ENCODE data around the gene AKAP8L.
A peak's percentile ranks its signal among the peaks of the same experiment; 100 is the strongest.
"Not testable (repeated sequence)": the region's sequence is repeated elsewhere in the genome, so short reads cannot be mapped to it uniquely, and the experiment has no call there.

AKAP8L gene

GRCh38 chr19:15412832-15413231 is 6.0 kb downstream of the AKAP8L start:
- no peak for DNase-seq

GRCh38 chr19:15411351-15411750 is 7.4 kb downstream of the AKAP8L start:
- DNase-seq = not testable (repeated sequence)

DNA sequence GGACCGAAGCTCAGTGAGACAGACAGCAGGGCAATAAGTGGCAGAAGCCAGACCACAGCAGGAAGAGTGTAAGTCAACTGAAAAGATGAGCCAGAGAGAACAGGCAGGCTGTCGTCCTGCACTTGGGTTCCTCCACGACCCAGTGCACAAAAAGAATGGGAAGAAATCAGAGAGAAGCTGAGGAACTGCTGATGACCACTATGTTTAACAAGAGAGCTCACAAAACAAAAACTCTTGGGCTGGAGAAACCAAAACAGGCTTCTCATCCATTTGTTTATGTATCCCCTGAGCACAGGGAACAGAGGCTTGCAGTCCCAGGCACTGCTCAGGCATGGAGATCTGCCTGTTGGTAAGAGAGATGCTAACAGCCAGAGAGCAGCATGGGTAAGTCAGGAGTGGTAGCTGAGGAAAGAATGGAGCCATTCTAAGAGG is 14.0 kb downstream of the AKAP8L start:
- DNase-seq = peak; percentile 43

GRCh38 chr19:15404097-15404779 is 14.6 kb downstream of the AKAP8L start:
- DNase-seq = peak; percentile 24

GRCh38 chr19:15403151-15403531 is 15.6 kb downstream of the AKAP8L start:
- DNase-seq = no peak

GRCh38 chr19:15402411-15403150 is 16.2 kb downstream of the AKAP8L start:
- DNase-seq = no peak

GRCh38 chr19:15401397-15401710 is 17.4 kb downstream of the AKAP8L start:
- DNase-seq = no peak

DNA sequence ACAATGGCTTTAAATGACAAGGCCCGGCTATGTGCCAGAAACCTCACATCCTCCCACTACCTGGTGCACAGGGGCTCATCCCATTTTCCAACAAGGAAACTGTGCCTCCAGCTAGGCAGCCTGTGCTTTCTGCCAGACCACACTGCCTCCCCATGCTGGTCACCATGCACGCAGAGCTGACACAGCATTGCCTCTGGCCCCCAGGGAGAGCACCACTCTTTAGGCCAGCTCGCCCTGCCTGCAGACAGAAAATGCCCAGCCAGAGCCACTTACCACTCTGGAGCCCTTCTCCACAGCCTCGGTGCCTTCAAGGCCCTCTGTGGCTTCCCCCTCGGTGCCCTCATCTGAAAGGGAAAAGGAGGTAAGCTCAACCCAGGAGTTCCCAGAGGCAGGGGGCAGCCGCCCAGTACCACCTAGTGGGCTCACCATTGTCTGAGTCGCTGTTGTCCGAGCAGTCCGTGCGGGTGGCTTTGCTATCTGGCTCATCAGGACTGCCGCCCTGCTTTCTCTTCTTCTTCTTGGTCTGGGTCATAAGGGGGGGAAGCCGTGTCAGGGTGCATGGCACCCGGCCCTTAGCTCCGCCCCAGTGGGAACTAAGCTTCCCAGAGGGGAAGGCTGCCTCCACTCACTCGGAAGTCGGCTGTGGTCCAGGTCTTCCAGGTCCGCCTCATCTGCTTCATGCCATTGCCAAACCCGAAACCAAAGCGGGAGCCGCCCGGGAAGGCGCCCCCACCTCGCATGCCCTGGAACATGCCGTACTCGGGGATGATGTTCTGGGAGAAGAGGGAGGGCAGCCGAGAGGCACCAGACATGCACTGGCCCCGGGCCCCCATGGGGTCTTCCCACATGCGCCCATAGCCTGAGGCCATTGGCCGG is 18.0 kb downstream of the AKAP8L start:
- DNase-seq = no peak

- DNase-seq = no peak
These were observed 19.2 kb downstream of the AKAP8L start for GRCh38 chr19:15399635-15400034.

GRCh38 chr19:15399234-15399515 is 19.6 kb downstream of the AKAP8L start:
- no peak for DNase-seq

DNA sequence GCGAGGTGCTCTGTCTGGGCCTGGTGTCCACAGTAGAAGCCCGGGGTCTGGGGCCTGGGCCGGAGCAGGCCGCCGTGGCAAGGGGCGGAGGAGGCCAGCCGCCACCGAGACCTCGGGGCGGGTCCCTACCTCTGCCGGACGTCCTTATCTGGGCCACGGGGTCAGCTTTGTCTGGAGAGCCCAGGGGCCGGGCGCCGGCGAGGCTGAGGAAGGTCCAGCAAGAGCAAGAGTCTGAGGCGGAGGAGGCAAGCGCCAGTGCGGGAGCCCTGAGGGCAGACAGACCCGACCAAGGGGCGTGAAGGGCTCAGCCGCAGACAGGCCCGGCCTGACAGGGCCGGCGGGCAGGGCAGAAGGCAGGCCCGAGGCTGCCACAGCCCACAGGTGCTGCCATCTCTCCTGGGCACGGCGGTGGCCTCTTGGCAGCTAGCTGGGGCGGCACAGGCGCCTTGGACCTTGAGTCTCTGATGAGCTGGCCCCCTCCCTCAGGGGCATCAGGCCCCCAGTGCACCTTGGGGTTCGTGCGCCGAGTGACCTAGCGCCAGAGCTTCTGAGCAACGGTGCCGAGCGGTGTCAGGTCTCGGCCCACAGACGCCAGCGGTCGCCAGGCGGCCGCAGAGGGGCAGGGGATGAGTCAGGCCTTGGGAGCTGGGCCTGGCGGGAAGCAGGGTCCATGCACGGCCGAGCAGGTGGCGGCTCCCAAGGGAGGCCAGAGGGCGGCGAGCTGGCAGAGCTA is 20.1 kb downstream of the AKAP8L start:
- no peak for DNase-seq

GRCh38 chr19:15397782-15398181 is 21.0 kb downstream of the AKAP8L start:
- no peak for DNase-seq

DNA sequence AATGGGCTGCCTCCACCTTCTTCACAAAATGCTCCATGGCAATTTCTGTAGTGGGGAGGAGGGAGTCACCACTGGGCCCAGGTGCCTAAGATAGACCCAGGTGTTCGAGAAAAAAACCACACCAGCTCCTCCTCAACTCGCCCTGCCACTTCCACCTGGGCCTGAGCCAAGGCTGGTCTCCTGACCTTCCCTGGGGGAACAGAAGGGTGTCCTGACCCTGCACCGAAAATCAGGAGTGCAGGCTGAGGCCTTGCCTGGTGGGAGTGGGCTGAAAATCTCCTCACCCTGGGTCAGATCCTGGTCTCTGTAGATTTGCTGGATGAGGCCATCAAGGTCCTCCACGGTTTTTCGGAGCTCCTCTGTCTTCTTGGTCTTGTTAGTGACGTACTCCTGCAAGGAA is 21.6 kb downstream of the AKAP8L start:
- no peak for DNase-seq

DNA sequence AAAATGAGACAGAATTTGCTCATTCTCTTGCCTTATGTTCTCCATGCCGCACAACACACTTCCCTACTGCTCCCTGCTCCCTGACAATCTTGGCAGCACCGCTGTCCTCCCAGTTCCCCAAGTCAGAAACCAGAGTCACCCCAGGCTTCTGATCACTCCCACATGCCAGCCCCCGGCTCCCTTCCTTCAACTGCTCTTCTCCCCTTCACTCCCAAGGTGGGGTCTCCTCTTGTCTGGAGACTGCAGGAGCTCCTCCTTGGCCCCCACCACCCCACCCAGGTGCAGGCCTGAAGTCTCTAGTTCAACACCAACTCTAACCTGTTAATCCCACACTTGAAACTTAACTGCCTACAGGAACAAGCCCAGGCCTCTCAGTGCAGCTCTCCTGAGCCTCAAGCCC is 22.4 kb downstream of the AKAP8L start:
- no peak for DNase-seq

- not testable (repeated sequence) for DNase-seq
These were observed 23.5 kb downstream of the AKAP8L start for GRCh38 chr19:15395251-15395650.

DNA sequence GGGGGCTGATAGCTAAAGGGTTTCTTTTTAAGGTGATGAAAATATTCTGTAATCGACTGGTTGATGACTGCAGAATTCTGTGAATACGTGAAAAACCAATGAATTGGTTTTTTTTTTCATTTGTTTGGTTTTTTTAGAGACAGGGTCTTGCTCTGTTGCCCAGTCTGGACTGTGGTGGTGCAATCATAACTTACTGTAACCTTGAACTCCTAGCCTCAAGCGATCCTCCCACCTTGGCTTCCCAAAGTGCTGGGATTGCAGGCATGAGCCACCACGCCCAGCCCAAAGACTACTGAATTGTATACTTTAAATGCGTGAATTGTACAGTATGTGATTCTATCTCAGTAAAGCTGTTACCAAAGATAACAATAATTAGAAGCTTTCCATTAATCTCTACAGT is 24.4 kb downstream of the AKAP8L start:
- DNase-seq = no peak

DNA sequence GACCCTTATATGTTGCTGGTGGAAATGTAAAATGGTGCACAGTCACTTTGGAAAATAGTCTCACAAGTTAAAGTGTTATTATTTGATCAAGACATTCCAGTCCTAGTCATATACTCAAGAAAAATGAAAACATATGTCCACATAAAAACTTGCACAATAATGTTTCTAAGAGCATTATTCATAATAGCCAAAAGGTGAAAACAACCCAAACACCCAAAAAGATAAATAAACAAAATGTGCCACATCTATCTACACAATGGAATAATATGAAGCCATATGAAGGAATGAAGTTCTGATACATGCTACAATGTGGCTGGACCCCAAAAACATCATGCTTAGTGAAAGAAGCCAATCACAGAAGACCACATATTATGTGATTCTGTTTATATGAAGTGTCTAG is 24.8 kb downstream of the AKAP8L start:
- no peak for DNase-seq

GRCh38 chr19:15390814-15391213 is 28.0 kb downstream of the AKAP8L start:
- no peak for DNase-seq

DNA sequence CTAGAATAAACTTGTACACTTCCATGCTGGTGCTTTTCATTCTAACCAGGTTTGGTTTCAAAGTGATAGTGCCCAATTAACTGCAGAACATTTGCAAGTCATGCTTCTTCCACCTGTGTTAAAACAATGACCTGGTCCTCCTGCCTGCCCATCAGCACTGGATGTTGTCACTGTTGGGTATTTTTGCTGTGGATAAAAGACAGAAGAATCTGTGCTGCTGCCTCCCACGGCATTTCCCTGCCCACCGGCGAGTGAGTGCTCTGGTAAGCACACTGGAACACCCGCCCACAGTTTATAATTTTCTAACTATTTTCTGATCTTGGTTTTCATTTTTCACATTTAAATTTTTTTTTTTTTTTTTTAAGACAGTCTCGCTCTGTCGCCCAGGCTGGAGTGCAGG is 36.9 kb downstream of the AKAP8L start:
- no peak for DNase-seq

- DNase-seq = no peak
These were observed 37.4 kb downstream of the AKAP8L start for GRCh38 chr19:15381429-15381828.

- DNase-seq = no peak
These were observed 38.7 kb downstream of the AKAP8L start for GRCh38 chr19:15379999-15380647.

DNA sequence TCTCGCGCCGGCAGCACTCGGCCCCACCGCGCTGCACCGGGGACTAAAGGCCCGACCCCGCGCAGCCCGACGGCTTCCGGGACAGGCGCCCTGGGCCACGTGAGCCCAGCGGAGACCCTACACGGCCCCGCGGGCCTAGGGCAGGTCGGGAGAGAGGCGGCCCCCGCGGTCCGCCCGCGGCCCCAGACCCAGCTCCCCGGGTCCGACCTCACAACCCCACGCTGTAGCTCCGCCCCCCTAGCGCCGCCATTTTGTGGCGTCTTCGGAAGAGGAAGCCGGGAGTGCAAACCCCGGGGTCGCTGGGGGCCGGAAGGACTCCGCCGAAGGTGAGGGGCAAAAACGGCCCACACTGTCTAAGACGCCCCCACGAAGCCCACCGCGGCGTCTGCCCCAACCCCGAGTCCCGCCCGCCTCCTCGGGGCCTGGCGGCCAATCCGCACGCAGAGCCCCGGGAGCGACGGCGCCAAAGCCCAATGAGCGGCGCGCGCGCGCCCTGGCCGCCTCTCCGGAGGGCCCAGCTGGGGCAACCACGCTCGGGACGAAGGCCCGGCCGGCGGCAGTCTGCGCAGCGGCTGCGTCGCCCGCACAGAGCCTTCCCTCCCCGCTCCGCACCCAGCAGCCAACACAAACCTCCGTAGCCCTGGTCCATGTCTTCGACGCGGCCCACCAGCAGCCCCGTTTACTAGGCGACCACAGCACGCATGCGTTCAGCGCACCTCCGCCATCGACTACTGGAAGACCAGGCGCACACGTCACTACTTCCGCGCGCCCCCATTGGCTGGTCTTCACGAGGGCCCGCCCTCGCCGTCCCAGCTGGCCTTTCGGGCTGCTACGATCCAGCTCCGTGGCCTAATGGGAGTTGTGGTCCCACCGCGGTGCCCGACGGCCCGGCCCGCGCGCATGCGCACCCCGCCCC is 39.4 kb downstream of the AKAP8L start, which contains the start of gene AKAP8:
AKAP8 (minus strand) TSS at position 705 of the 916 bp plus-strand sequence; CDS start at position 649, 56 bp downstream.
- peak; percentile 99 for DNase-seq

Data from activated effector memory CD4-positive, alpha-beta T cell treated with anti-CD3 and anti-CD28 coated beads, Interleukin-2, amount 50 U/mL, for 16 hours (primary cell).